Endodermal cell (in vitro differentiated cells): ENCODE data around the gene LRRC3B. TPM values are rescaled to one million over a fixed set of nuclear protein-coding genes. Genes with fewer than 3 reads are reported as not detected.

Experiments used
- DNase-seq: peaks from one replicate; pipeline ENCODE4 v3.0.0-alpha.2; 2017
- H3K27ac ChIP-seq: 2 replicates; pipeline ENCODE4 v1.5.1; 2013; ENCODE audit warnings: mild to moderate bottlenecking, low read depth, low read length, moderate library complexity
- H3K27me3 ChIP-seq: 2 replicates; pipeline ENCODE4 v1.6.1; 2013; ENCODE audit warnings: mild to moderate bottlenecking, low read length, moderate library complexity; ENCODE audit not compliant: insufficient read depth, control insufficient read depth, poor library complexity, severe bottlenecking
- H3K36me3 ChIP-seq: 2 replicates; pipeline ENCODE4 v1.7.0; 2013; ENCODE audit warnings: mild to moderate bottlenecking, low read length, moderate library complexity; ENCODE audit not compliant: control insufficient read depth, insufficient read depth
- H3K4me1 ChIP-seq: one replicate; pipeline ENCODE4 v1.7.0; 2013; ENCODE audit warnings: low read length; ENCODE audit not compliant: control insufficient read depth, insufficient read depth
- H3K4me3 ChIP-seq: 2 replicates; pipeline ENCODE4 v1.5.1; 2013; ENCODE audit warnings: mild to moderate bottlenecking, low read length, moderate library complexity
- H3K9ac ChIP-seq: 2 replicates; pipeline ENCODE4 v1.6.1; 2013; ENCODE audit warnings: mild to moderate bottlenecking, low read length, moderate library complexity; ENCODE audit not compliant: poor library complexity, severe bottlenecking; ENCODE audit errors: extremely low read depth
- H3K9me3 ChIP-seq: 2 replicates; pipeline ENCODE4 v1.6.1; 2013; ENCODE audit warnings: mild to moderate bottlenecking, low read length, moderate library complexity; ENCODE audit not compliant: control insufficient read depth
- H3K27ac Mint-ChIP-seq: 2 replicates; pipeline ENCODE4 v1.8.0; 2020; ENCODE audit warnings: mixed read lengths
- H3K27me3 Mint-ChIP-seq: 2 replicates; pipeline ENCODE4 v1.8.0; 2021; ENCODE audit warnings: mild to moderate bottlenecking, mixed read lengths; ENCODE audit not compliant: insufficient read depth
- H3K36me3 Mint-ChIP-seq: 2 replicates; pipeline ENCODE4 v1.8.0; 2020; ENCODE audit warnings: low read depth, mixed read lengths
- H3K4me1 Mint-ChIP-seq: 2 replicates; pipeline ENCODE4 v1.8.0; 2020; ENCODE audit warnings: mixed read lengths
- H3K4me3 Mint-ChIP-seq: 2 replicates; pipeline ENCODE4 v1.8.0; 2020; ENCODE audit warnings: mild to moderate bottlenecking, moderate library complexity, mixed read lengths
- H3K9me3 Mint-ChIP-seq: 2 replicates; pipeline ENCODE4 v1.8.0; 2020; ENCODE audit warnings: mild to moderate bottlenecking, mixed read lengths
- CTCF ChIP-seq: fragments of 200-600 bp; sonication (generic); conservative IDR thresholded peaks from 2 replicates; pipeline ENCODE4 v1.5.0; 2021; ENCODE audit warnings: antibody characterized with exemption, mild to moderate bottlenecking
- total RNA-seq, 2 donors: library from RNA; stranded (reverse); fragmentation: NEBNext Ultra II Directional in 1 of 2; extraction: Animal tissue kit (Norgen Biotek cat#: 25700) in 1 of 2; gene quantifications; 2 replicates in 1 of 2; 3 replicates in 1 of 2; pipeline ENCODE4 v1.2.1, GENCODE V29; 2021

The LRRC3B gene
- total RNA-seq, 2 donors from 2014 or later: 0.26 TPM; not detected in 1

- H3K4me1 Mint-ChIP-seq: no peaks in the 10 kb centered on the region
- no peaks in the 10 kb centered on the region for H3K4me1 ChIP-seq
- no peak overlapping the region for H3K9ac ChIP-seq
- no peaks in the 10 kb centered on the region for H3K9me3 ChIP-seq
- no peaks in the 10 kb centered on the region for H3K9me3 Mint-ChIP-seq
- no peak for DNase-seq
- H3K4me3 ChIP-seq: no peak overlapping the region
- no peaks in the 10 kb centered on the region for H3K36me3 ChIP-seq
- H3K27ac Mint-ChIP-seq: no peak overlapping the region
- H3K27me3 Mint-ChIP-seq: no peaks in the 10 kb centered on the region
- no peaks in the 10 kb centered on the region for H3K36me3 Mint-ChIP-seq
- TF ChIP-seq CTCF: no peak
- H3K4me3 Mint-ChIP-seq: no peak overlapping the region
- no peak overlapping the region for H3K27ac ChIP-seq
- H3K27me3 ChIP-seq: no peaks in the 10 kb centered on the region
Measured at GRCh38 chr3:26757978-26758377, 135.4 kb downstream of the LRRC3B start.
